ENCODE measurements around the gene GNL2. TPM values are rescaled to one million over a fixed set of nuclear protein-coding genes. Genes with fewer than 3 reads are reported as not detected.
"Not testable (repeated sequence)": the region's sequence is repeated elsewhere in the genome, so short reads cannot be mapped to it uniquely, and the experiment has no call there.

GNL2 gene
- total and polyA plus RNA-seq, 8 donors = 42.6 to 152 (median 79.4) TPM; not detected in 1

GRCh38 chr1:37544530-37544929, 51.2 kb downstream of the GNL2 start:
- 95 to 99% (median 97%) methylated on average over 21 of the region's 21 CpGs for WGBS, 5 donors
- Histone ChIP-seq H3K36me3 (peaks cover 36 to 97% (median 94%) of the 10 kb centered on the region in 4 donors), H3K4me1 (peaks cover 0 to 4% (median 0%) of the 10 kb centered on the region in 4 donors), H3K4me3 (no peak overlapping the region), H3K27me3 (no peaks in the 10 kb centered on the region), H3K9me3 (no peaks in the 10 kb centered on the region), H3K27ac (no peak overlapping the region)
- TF ChIP-seq CTCF (IDR thresholded peaks at IDR 0.05) (no peak), POLR2AphosphoS5 (IDR thresholded peaks at IDR 0.05) (no peak), EP300 (IDR thresholded peaks at IDR 0.05) (no peak), POLR2A (IDR thresholded peaks at IDR 0.05) (no peak)
- no peak for DNase-seq
- intact Hi-C loops (cut with DNase I; ENCODE audit: low total_unique reads) = no loop called here

GRCh38 chr1:37540036-37540785, 55.5 kb downstream of the GNL2 start:
- no peaks in the 10 kb centered on the region for H3K27me3 ChIP-seq
- 93 to 96% (median 96%) methylated on average over 30 of the region's 30 CpGs for WGBS, 5 donors
- DNase-seq = no peak
- H3K36me3 ChIP-seq = peaks cover 35 to 97% (median 95%) of the 10 kb centered on the region in 4 donors
- H3K4me3 ChIP-seq = no peak overlapping the region
- no peak for TF ChIP-seq POLR2A (IDR thresholded peaks at IDR 0.05)
- TF ChIP-seq EP300 (IDR thresholded peaks at IDR 0.05) = no peak
- TF ChIP-seq CTCF (IDR thresholded peaks at IDR 0.05) = no peak
- no peak for TF ChIP-seq POLR2AphosphoS5 (IDR thresholded peaks at IDR 0.05)
- no peaks in the 10 kb centered on the region for H3K9me3 ChIP-seq
- no peak overlapping the region for H3K27ac ChIP-seq
- H3K4me1 ChIP-seq = peaks cover 0 to 10% (median 0%) of the 10 kb centered on the region in 4 donors
- intact Hi-C loops (cut with DNase I; ENCODE audit: low total_unique reads) = no loop called here

DNA sequence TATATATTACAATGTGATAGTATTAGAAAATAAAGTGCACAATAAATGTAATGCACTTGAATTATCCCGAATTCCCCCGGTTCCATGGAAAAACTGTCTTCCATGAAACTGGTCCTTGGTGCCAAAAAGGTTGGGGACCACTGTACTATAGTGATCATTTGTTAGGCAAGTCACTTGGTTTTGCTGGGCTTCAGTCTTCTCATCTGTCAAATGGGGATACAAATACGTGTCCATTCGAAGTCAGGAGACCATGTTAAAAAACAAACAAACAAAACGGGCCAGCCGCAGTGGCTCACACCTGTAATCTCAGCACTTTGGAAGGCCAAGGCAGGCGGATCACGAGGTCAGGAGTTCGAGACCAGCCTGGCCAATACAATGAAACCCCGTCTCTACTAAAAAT, 56.6 kb downstream of the GNL2 start:
- H3K27me3 ChIP-seq; intact Hi-C loops (cut with DNase I; ENCODE audit: low total_unique reads); DNase-seq; H3K27ac ChIP-seq; H3K4me3 ChIP-seq; H3K9me3 ChIP-seq: not testable (repeated sequence)
- 93 to 96% (median 94%) methylated on average over 10 of the region's 10 CpGs for WGBS, 5 donors
- Histone ChIP-seq H3K36me3 (peaks cover 27 to 88% (median 86%) of the 10 kb centered on the region in 4 donors), H3K4me1 (peaks cover 2 to 18% (median 5%) of the 10 kb centered on the region in 4 donors)

GRCh38 chr1:37537378-37537777, 58.4 kb downstream of the GNL2 start:
- peak in 1 of 2 donors; percentile 43 for DNase-seq
- Histone ChIP-seq H3K4me1 (peaks cover 7 to 26% (median 15%) of the 10 kb centered on the region in 4 donors), H3K27ac (peak overlapping the region in 2 of 5 donors; percentile 23 to 59), H3K27me3 (no peaks in the 10 kb centered on the region), H3K9me3 (no peaks in the 10 kb centered on the region), H3K4me3 (no peak overlapping the region), H3K36me3 (peaks cover 27 to 74% (median 71%) of the 10 kb centered on the region in 4 donors)
- intact Hi-C loops (cut with DNase I; ENCODE audit: low total_unique reads) = no loop called here
- 56 to 75% (median 63%) methylated on average over 2 of the region's 2 CpGs for WGBS, 5 donors
- TF ChIP-seq CTCF (IDR thresholded peaks at IDR 0.05) (no peak), POLR2A (IDR thresholded peaks at IDR 0.05) (no peak), EP300 (IDR thresholded peaks at IDR 0.05) (no peak), POLR2AphosphoS5 (IDR thresholded peaks at IDR 0.05) (no peak)

Data from stomach (tissue), 9 donors.